ENCODE data around the gene RCAN1. TPM values are rescaled to one million over a fixed set of nuclear protein-coding genes. Genes with fewer than 3 reads are reported as not detected.

Gene RCAN1
- polyA plus RNA-seq, 1 donor (not counting 4 experiments of a cell fraction or from before 2014, with no cell fraction given) = 21.3 TPM

- no peak for TF ChIP-seq EZH2 (IDR thresholded peaks at IDR 0.05; ENCODE audit: low read length)
- no peak for TF ChIP-seq CTCF (optimal IDR thresholded peaks at IDR 0.05 in 1 of 3, IDR thresholded peaks at IDR 0.05 in 1 of 3, conservative IDR thresholded peaks at IDR 0.05 in 1 of 3; ENCODE audit: extremely low read depth in 1 of 3, insufficient read depth in 2 of 3, low read length in 3 of 3)
- FAIRE-seq (no peak), DNase-seq (ENCODE audit: low read depth, low spot score) (no peak)
- H3K9ac ChIP-seq (ENCODE audit: control insufficient read depth, extremely low read depth, insufficient read depth, low read length) = no peak overlapping the region
- no peak overlapping the region for H3K27ac ChIP-seq (ENCODE audit: control insufficient read depth, insufficient read depth, low read length)
- H4K20me1 ChIP-seq (ENCODE audit: control insufficient read depth, extremely low read depth, insufficient read depth, low read length) = no peaks in the 10 kb centered on the region
- no peak overlapping the region for H2AFZ ChIP-seq (ENCODE audit: control insufficient read depth, low read length)
- H3K9me3 ChIP-seq (ENCODE audit: control insufficient read depth, low read depth, low read length) = no peaks in the 10 kb centered on the region
- dilution Hi-C loops (cut with MboI; ENCODE audit: extremely low pct_ligation_motif_present, low sequenced_read_pairs) = no loop called here
- H3K27me3 ChIP-seq (ENCODE audit: control insufficient read depth, extremely low read depth, insufficient read depth, low read length) = no peaks in the 10 kb centered on the region
- H3K4me1 ChIP-seq (ENCODE audit: control insufficient read depth, extremely low read depth, insufficient read depth, low read length) = no peaks in the 10 kb centered on the region
- H3K4me3 ChIP-seq (ENCODE audit: control insufficient read depth in 2 of 3, extremely low read depth in 1 of 3, insufficient read depth in 2 of 3, low read depth in 1 of 3, low read length in 3 of 3) = no peak overlapping the region
- no peaks in the 10 kb centered on the region for H3K79me2 ChIP-seq (ENCODE audit: control insufficient read depth, insufficient read depth, low read length)
- no peak overlapping the region for H3K4me2 ChIP-seq (ENCODE audit: control insufficient read depth, extremely low read depth, insufficient read depth, low read depth, low read length)
- H3K9me1 ChIP-seq (ENCODE audit: control insufficient read depth, extremely low read depth, insufficient read depth, low read length) = no peaks in the 10 kb centered on the region
- H3K36me3 ChIP-seq (ENCODE audit: control insufficient read depth in 2 of 2, extremely low read depth in 1 of 2, insufficient read depth in 2 of 2, low read length in 2 of 2) = no peaks in the 10 kb centered on the region
Observed at GRCh38 chr21:34590520-34590919, 24.4 kb downstream of the RCAN1 start.

- Histone ChIP-seq H2AFZ (ENCODE audit: control insufficient read depth, low read length) (no peak overlapping the region), H3K27ac (ENCODE audit: control insufficient read depth, insufficient read depth, low read length) (no peak overlapping the region), H3K4me3 (ENCODE audit: control insufficient read depth in 2 of 3, extremely low read depth in 1 of 3, insufficient read depth in 2 of 3, low read depth in 1 of 3, low read length in 3 of 3) (no peak overlapping the region), H3K4me2 (ENCODE audit: control insufficient read depth, extremely low read depth, insufficient read depth, low read depth, low read length) (no peak overlapping the region), H3K79me2 (ENCODE audit: control insufficient read depth, insufficient read depth, low read length) (no peaks in the 10 kb centered on the region), H3K9ac (ENCODE audit: control insufficient read depth, extremely low read depth, insufficient read depth, low read length) (no peak overlapping the region), H3K9me3 (ENCODE audit: control insufficient read depth, low read depth, low read length) (no peaks in the 10 kb centered on the region), H3K4me1 (ENCODE audit: control insufficient read depth, extremely low read depth, insufficient read depth, low read length) (peaks cover under 1% of the 10 kb centered on the region), H3K9me1 (ENCODE audit: control insufficient read depth, extremely low read depth, insufficient read depth, low read length) (no peaks in the 10 kb centered on the region), H3K36me3 (ENCODE audit: control insufficient read depth in 2 of 2, extremely low read depth in 1 of 2, insufficient read depth in 2 of 2, low read length in 2 of 2) (no peaks in the 10 kb centered on the region), H4K20me1 (ENCODE audit: control insufficient read depth, extremely low read depth, insufficient read depth, low read length) (no peaks in the 10 kb centered on the region), H3K27me3 (ENCODE audit: control insufficient read depth, extremely low read depth, insufficient read depth, low read length) (no peaks in the 10 kb centered on the region)
- FAIRE-seq (no peak), DNase-seq (ENCODE audit: low read depth, low spot score) (no peak)
- no peak for TF ChIP-seq EZH2 (IDR thresholded peaks at IDR 0.05; ENCODE audit: low read length)
- dilution Hi-C loops (cut with MboI; ENCODE audit: extremely low pct_ligation_motif_present, low sequenced_read_pairs) = no loop called here
Observed at GRCh38 chr21:34589511-34590282, 25.2 kb downstream of the RCAN1 start.
